HepG2 (cell line): ENCODE measurements around the gene FOLR3. TPM values are rescaled to one million over a fixed set of nuclear protein-coding genes. Genes with fewer than 3 reads are reported as not detected.

Experiments
- ARNT ChIP-seq: fragments of 450-650 bp; IDR thresholded peaks from 2 replicates; pipeline ENCODE4 v1.6.1; 2017
- ATF3 ChIP-seq: sonication (generic); formaldehyde crosslinking; IDR thresholded peaks from 2 replicates; pipeline ENCODE4 v1.4.0; 2020; ENCODE audit warnings: missing genetic modification reagents
- ATF7-NPFF ChIP-seq: sonication (generic); formaldehyde crosslinking; IDR thresholded peaks from 2 replicates; pipeline ENCODE4 v1.8.1; 2023; ENCODE audit warnings: mild to moderate bottlenecking, low read depth, missing genetic modification reagents, moderate library complexity
- CENPT ChIP-seq: sonication (generic); formaldehyde crosslinking; IDR thresholded peaks from 2 replicates; pipeline ENCODE4 v1.8.0; 2022; ENCODE audit warnings: low read depth, mild to moderate bottlenecking, moderate library complexity, missing genetic modification reagents
- DMAP1 ChIP-seq: IDR thresholded peaks from 2 replicates; pipeline ENCODE4 v1.6.1; 2016
- GMEB1 ChIP-seq: sonication (generic); formaldehyde crosslinking; IDR thresholded peaks from 2 replicates; pipeline ENCODE4 v1.5.1; 2020; ENCODE audit warnings: missing genetic modification reagents, mild to moderate bottlenecking, borderline replicate concordance
- KDM5A ChIP-seq: fragments of 200-600 bp; sonication (generic); IDR thresholded peaks from 2 replicates; pipeline ENCODE4 v1.7.0; 2018; ENCODE audit warnings: antibody characterized with exemption, mild to moderate bottlenecking, low read length, borderline replicate concordance
- MTA1 ChIP-seq: sonication (generic); formaldehyde crosslinking; IDR thresholded peaks from 2 replicates; pipeline ENCODE4 v1.4.0; 2020; ENCODE audit warnings: missing genetic modification reagents, mild to moderate bottlenecking, borderline replicate concordance
- MXI1 ChIP-seq: IDR thresholded peaks from 3 replicates; pipeline ENCODE4 v1.6.1; 2012; ENCODE audit warnings: low read depth, low read length, inconsistent platforms, borderline replicate concordance
- MYNN ChIP-seq: sonication (generic); formaldehyde crosslinking; IDR thresholded peaks from 2 replicates; pipeline ENCODE4 v1.4.0; 2020; ENCODE audit warnings: mild to moderate bottlenecking, low read depth, missing genetic modification reagents
- NCOR1 ChIP-seq: fragments of 200-600 bp; sonication (generic); IDR thresholded peaks from 2 replicates; pipeline ENCODE4 v1.7.0; 2017; ENCODE audit warnings: antibody characterized with exemption, low read length, borderline replicate concordance
- NFATC3 ChIP-seq: sonication (generic); formaldehyde crosslinking; IDR thresholded peaks from 2 replicates; pipeline ENCODE4 v1.5.1; 2020; ENCODE audit warnings: mild to moderate bottlenecking, missing genetic modification reagents
- RORA ChIP-seq: sonication (generic); formaldehyde crosslinking; IDR thresholded peaks from 2 replicates; pipeline ENCODE4 v1.5.0; 2020; ENCODE audit warnings: mild to moderate bottlenecking, missing genetic modification reagents, moderate library complexity
- RXRA ChIP-seq: sonication (generic); formaldehyde crosslinking; IDR thresholded peaks from 2 replicates; pipeline ENCODE4 v1.5.1; 2020; ENCODE audit warnings: missing genetic modification reagents
- TBX3 ChIP-seq: fragments of 450-650 bp; IDR thresholded peaks from 2 replicates; pipeline ENCODE4 v1.6.1; 2017; ENCODE audit warnings: antibody characterized with exemption, mild to moderate bottlenecking, inconsistent platforms, borderline replicate concordance
- TMF1 ChIP-seq: sonication (generic); formaldehyde crosslinking; IDR thresholded peaks from 2 replicates; pipeline ENCODE4 v1.8.1; 2022; ENCODE audit warnings: low read depth, missing genetic modification reagents
- ZBTB42 ChIP-seq: sonication (generic); formaldehyde crosslinking; IDR thresholded peaks from 2 replicates; pipeline ENCODE4 v1.5.0; 2020; ENCODE audit warnings: mild to moderate bottlenecking, missing genetic modification reagents
- ZBTB8A ChIP-seq: sonication (generic); formaldehyde crosslinking; IDR thresholded peaks from 2 replicates; pipeline ENCODE4 v1.4.0; 2020; ENCODE audit warnings: mild to moderate bottlenecking, low read depth, missing genetic modification reagents, borderline replicate concordance
- ZFP36L2 ChIP-seq: sonication (generic); formaldehyde crosslinking; IDR thresholded peaks from 2 replicates; pipeline ENCODE4 v1.4.0; 2020; ENCODE audit warnings: missing genetic modification reagents
- ZNF124 ChIP-seq: sonication (generic); formaldehyde crosslinking; IDR thresholded peaks from 2 replicates; pipeline ENCODE4 v1.4.0; 2020; ENCODE audit warnings: missing genetic modification reagents
- ZNF205 ChIP-seq: IDR thresholded peaks from 2 replicates; pipeline ENCODE4 v1.6.1; 2018; ENCODE audit warnings: missing biosample characterization, missing genetic modification reagents
- ZNF234 ChIP-seq: sonication (generic); formaldehyde crosslinking; conservative IDR thresholded peaks from 2 replicates; pipeline ENCODE4 v1.5.1; 2020; ENCODE audit warnings: mild to moderate bottlenecking, missing genetic modification reagents
- ZNF292 ChIP-seq: sonication (generic); formaldehyde crosslinking; IDR thresholded peaks from 2 replicates; pipeline ENCODE4 v1.8.1; 2022; ENCODE audit warnings: mild to moderate bottlenecking, low read depth, missing genetic modification reagents, borderline replicate concordance
- ZNF432 ChIP-seq: sonication (generic); formaldehyde crosslinking; IDR thresholded peaks from 2 replicates; pipeline ENCODE4 v1.5.0; 2020; ENCODE audit warnings: missing genetic modification reagents, mild to moderate bottlenecking, borderline replicate concordance
- ZNF44 ChIP-seq: sonication (generic); formaldehyde crosslinking; IDR thresholded peaks from 2 replicates; pipeline ENCODE4 v1.5.1; 2020; ENCODE audit warnings: mild to moderate bottlenecking, missing genetic modification reagents
- ZNF552 ChIP-seq: sonication (generic); formaldehyde crosslinking; IDR thresholded peaks from 2 replicates; pipeline ENCODE4 v1.9.0; 2022; ENCODE audit warnings: missing genetic modification reagents, mild to moderate bottlenecking, borderline replicate concordance
- ZNF614 ChIP-seq: IDR thresholded peaks from 2 replicates; pipeline ENCODE4 v1.6.1; 2018; ENCODE audit warnings: missing biosample characterization, missing genetic modification reagents, inconsistent platforms, borderline replicate concordance
- ZNF709 ChIP-seq: sonication (generic); formaldehyde crosslinking; IDR thresholded peaks from 2 replicates; pipeline ENCODE4 v1.5.0; 2020; ENCODE audit warnings: mild to moderate bottlenecking, missing genetic modification reagents
- ZNF775 ChIP-seq: sonication (generic); formaldehyde crosslinking; IDR thresholded peaks from 2 replicates; pipeline ENCODE4 v1.4.0; 2020; ENCODE audit warnings: missing genetic modification reagents, mild to moderate bottlenecking, moderate library complexity, borderline replicate concordance
- ZNF841 ChIP-seq: sonication (generic); formaldehyde crosslinking; IDR thresholded peaks from 2 replicates; pipeline ENCODE4 v1.8.1; 2023; ENCODE audit warnings: missing genetic modification reagents, borderline replicate concordance
- ZSCAN29 ChIP-seq: sonication (generic); formaldehyde crosslinking; conservative IDR thresholded peaks from 2 replicates; pipeline ENCODE4 v1.4.0; 2020; ENCODE audit warnings: mild to moderate bottlenecking, missing genetic modification reagents
- polyA plus RNA-seq, 8 experiments: library from polyadenylated mRNA; depleted of rRNA in 3 of 8; stranded (reverse) in 7 of 8; unstranded in 1 of 8; fragments of >200 nt; fragmentation: Illumina TruSeq in 4 of 8; extraction: Trizol in 4 of 8; gene quantifications; 2 replicates each; pipeline versions ENCODE4 v1.2.1 to v1.2.3, GENCODE V29; 2011 to 2016; ENCODE audit warnings: low read depth in 4 of 8, missing spikeins in 1 of 8, mixed read lengths in 1 of 8; ENCODE audit not compliant: insufficient read depth in 1 of 8
- total RNA-seq, 5 experiments: library from RNA; depleted of rRNA; stranded (reverse); fragments of >200 nt; fragmentation: Illumina TruSeq; extraction: Trizol; gene quantifications; 2 replicates each; pipeline ENCODE4 v1.2.3, GENCODE V29; 2016; ENCODE audit warnings: low read depth in 1 of 5

Gene FOLR3
- total and polyA plus RNA-seq, 2 of the 13 experiments (the other 11 are each of a cell fraction or from before 2014, with no cell fraction given) = not detected

- TF ChIP-seq MTA1 (CRISPR knock-in tag) (no peak), ZNF841 (CRISPR knock-in tag) (no peak), CENPT (CRISPR knock-in tag) (no peak), ATF7-NPFF (CRISPR knock-in tag) (no peak), RXRA (peak; percentile 55; the same call in 1 of the 2 replicates), ZFP36L2 (no peak), ZNF614 (CRISPR knock-in tag) (peak; percentile 55; the same call in 1 of the 2 replicates), ZBTB8A (CRISPR knock-in tag) (no peak), ZNF432 (CRISPR knock-in tag) (no peak), ZNF205 (0 out of 2 replicates have a peak, but pooled peaks have one; percentile 34), ZNF124 (0 out of 2 replicates have a peak, but pooled peaks have one; percentile 20), ATF3 (CRISPR knock-in tag) (no peak), ZSCAN29 (CRISPR knock-in tag) (no peak), ZNF775 (CRISPR knock-in tag) (no peak), GMEB1 (CRISPR knock-in tag) (peak; percentile 63; the same call in 1 of the 2 replicates), RORA (CRISPR knock-in tag) (no peak), ZNF709 (CRISPR knock-in tag) (peak; percentile 60; the same call in 1 of the 2 replicates), NFATC3 (CRISPR knock-in tag) (no peak), ARNT (no peak), DMAP1 (CRISPR knock-in tag) (peak; percentile 53; the same call in 1 of the 2 replicates), ZNF292 (0 out of 2 replicates have a peak, but pooled peaks have one; percentile 10), ZNF552 (no peak), KDM5A (peak; percentile 85; the same call in 1 of the 2 replicates), ZNF44 (CRISPR knock-in tag) (no peak), ZNF234 (no peak), MXI1 (peak; percentile 81; the same call in 1 of the 3 replicates), NCOR1 (no peak), TBX3 (peak; percentile 32; the same call in 1 of the 2 replicates), ZBTB42 (CRISPR knock-in tag) (no peak), MYNN (CRISPR knock-in tag) (no peak; the same call in 1 of the 2 replicates), TMF1 (CRISPR knock-in tag) (no peak)
Measured at GRCh38 chr11:72112143-72112977, 23.2 kb upstream of the FOLR3 start, which contains the start of gene ANAPC15 (continued).
